LHCN-M2 (cell line): ENCODE measurements around the gene MPPE1. TPM values are rescaled to one million over a fixed set of nuclear protein-coding genes. Genes with fewer than 3 reads are reported as not detected.
"Not testable (repeated sequence)": the region's sequence is repeated elsewhere in the genome, so short reads cannot be mapped to it uniquely, and the experiment has no call there.

Source experiments
- DNase-seq: peaks from one replicate; pipeline ENCODE4 v3.0.0-alpha.2; 2012; ENCODE audit warnings: low read depth
- polyA plus RNA-seq: library from polyadenylated mRNA; unstranded; fragments of >200 nt; gene quantifications from one replicate; pipeline ENCODE4 v1.2.1, GENCODE V29; 2012; ENCODE audit warnings: missing spikeins
- total RNA-seq: library from RNA; depleted of rRNA; stranded (reverse); fragments of >200 nt; gene quantifications from 2 replicates; pipeline ENCODE4 v1.2.3, GENCODE V29; 2014; rRNA removed

MPPE1 gene
- total RNA-seq, result 28.9 and 29.0 TPM in 2 replicates
- 15.6 TPM for polyA plus RNA-seq

- peak; percentile 81 for DNase-seq
These were observed at the start of gene MPPE1 for GRCh38 chr18:11908182-11909060. Gene MPPE1, minus strand, starts transcription at chr18:11908317. Its CDS starts 11,053 bp downstream, at chr18:11897264.

- DNase-seq, result no peak
These were observed 49.5 kb upstream of the MPPE1 start for GRCh38 chr18:11957636-11958035.

GRCh38 chr18:11956371-11957308 lies 48.5 kb upstream of the MPPE1 start:
- DNase-seq, result no peak

GRCh38 chr18:11955239-11956029 lies 47.3 kb upstream of the MPPE1 start:
- peak; percentile 94 for DNase-seq

- no peak for DNase-seq
These were observed 45.0 kb upstream of the MPPE1 start for GRCh38 chr18:11953113-11953512.

- no peak for DNase-seq
These were observed 43.3 kb upstream of the MPPE1 start for GRCh38 chr18:11951390-11951851.

- no peak for DNase-seq
These were observed 42.7 kb upstream of the MPPE1 start for GRCh38 chr18:11950824-11951223.

- no peak for DNase-seq
These were observed 40.9 kb upstream of the MPPE1 start for GRCh38 chr18:11948852-11949523.

GRCh38 chr18:11947214-11948191 lies 39.4 kb upstream of the MPPE1 start:
- DNase-seq, result peak; percentile 98

GRCh38 chr18:11946756-11947155 lies 38.6 kb upstream of the MPPE1 start:
- DNase-seq, result peak; percentile 71

GRCh38 chr18:11945834-11946659 lies 37.9 kb upstream of the MPPE1 start:
- DNase-seq, result not testable (repeated sequence)

GRCh38 chr18:11944786-11945185 lies 36.7 kb upstream of the MPPE1 start:
- DNase-seq, result no peak

- no peak for DNase-seq
These were observed 36.1 kb upstream of the MPPE1 start for GRCh38 chr18:11944252-11944651.

- no peak for DNase-seq
These were observed 35.4 kb upstream of the MPPE1 start for GRCh38 chr18:11943551-11943950.

- no peak for DNase-seq
These were observed 32.8 kb upstream of the MPPE1 start for GRCh38 chr18:11940956-11941355.

- DNase-seq, result no peak
These were observed 29.9 kb upstream of the MPPE1 start for GRCh38 chr18:11937874-11938478.

GRCh38 chr18:11932393-11932792 lies 24.3 kb upstream of the MPPE1 start:
- DNase-seq, result no peak

GRCh38 chr18:11927497-11927896 lies 19.4 kb upstream of the MPPE1 start:
- no peak for DNase-seq
